Gastrocnemius medialis (tissue), 4 donors: Measurements from ENCODE around the gene IL31. TPM values are rescaled to one million over a fixed set of nuclear protein-coding genes. Genes with fewer than 3 reads are reported as not detected.

ENCODE experiments used
- ATAC-seq, 2 donors: fragments of 150-250 bp; one replicate each; pipeline ENCODE4 v1.9.1; 2016
- DNase-seq, 2 donors: peaks; one replicate each; pipeline ENCODE4 v3.0.0-alpha.2; 2019
- H3K27ac ChIP-seq, 4 donors: fragments of 200-600 bp; sonication (generic); 1 replicate in 1 of 4; 2 replicates in 3 of 4; pipeline ENCODE4 v1.5.1; 2016 to 2018; ENCODE audit warnings: mild to moderate bottlenecking in 2 of 4, moderate library complexity in 1 of 4
- H3K27me3 ChIP-seq, 3 donors: fragments of 200-600 bp; sonication (generic) in 2 of 3; 1 replicate in 1 of 3; 2 replicates in 2 of 3; pipeline versions ENCODE4 v1.5.1 to v1.6.0; 2016 to 2019; ENCODE audit warnings: mild to moderate bottlenecking in 1 of 3, moderate library complexity in 1 of 3
- H3K36me3 ChIP-seq, 2 donors: fragments of 200-600 bp; sonication (generic) in 1 of 2; one replicate each; pipeline ENCODE4 v1.5.1; 2017 to 2018
- H3K4me1 ChIP-seq, 2 donors: fragments of 200-600 bp; sonication (generic) in 1 of 2; one replicate each; pipeline ENCODE4 v1.5.1; 2016 to 2017; ENCODE audit warnings: mild to moderate bottlenecking in 2 of 2
- H3K4me3 ChIP-seq, 4 donors: fragments of 200-600 bp; sonication (generic) in 3 of 4; 1 replicate in 1 of 4; 2 replicates in 3 of 4; pipeline ENCODE4 v1.5.1; 2016 to 2019; ENCODE audit warnings: mild to moderate bottlenecking in 2 of 4
- H3K9me3 ChIP-seq, 3 donors: fragments of 200-600 bp; sonication (generic) in 2 of 3; 1 replicate in 1 of 3; 2 replicates in 2 of 3; pipeline ENCODE4 v1.5.1; 2016 to 2019
- POLR2A ChIP-seq, 2 donors: fragments of 450-650 bp; IDR thresholded peaks; one replicate each; pipeline ENCODE4 v1.6.1; 2017; ENCODE audit warnings: antibody characterized with exemption in 2 of 2, mild to moderate bottlenecking in 2 of 2, moderate library complexity in 2 of 2
- in situ Hi-C, 4 donors: fragments of 200-750 bp; cut with MboI; loops; one replicate each; pipeline versions ENCODE4 v1.15.0 to v1.8.0; 2017; ENCODE audit warnings: low sequenced_read_pairs in 4 of 4
- intact Hi-C: fragments of 100-400 bp; cut with DNase I; formaldehyde crosslinking; loops from one replicate; pipeline ENCODE4 v1.15.1; 2023; ENCODE audit warnings: low total_unique reads
- total RNA-seq, 4 donors: library from RNA; depleted of rRNA; stranded (reverse); fragments of >200 nt; gene quantifications; one replicate each; pipeline versions ENCODE4 v1.1.0 to v1.2.3, GENCODE V29; 2016
- TF ChIP-seq, protein P1 (sequence below), 5 experiments: fragments of 450-650 bp in 3 of 5; fragments of 200-600 bp in 2 of 5; sonication (generic) in 2 of 5; IDR thresholded peaks in 4 of 5; conservative IDR thresholded peaks in 1 of 5; 1 replicate in 4 of 5; 2 replicates in 1 of 5; pipeline ENCODE4 v1.5.1; 2016 to 2019; ENCODE audit warnings: antibody characterized with exemption in 5 of 5, mild to moderate bottlenecking in 3 of 5, moderate library complexity in 3 of 5

Gene IL31
- total RNA-seq, 4 donors from 2014 or later: not detected

- Histone ChIP-seq H3K27ac (peak overlapping the region; percentile 81 to 93 (median 90)), H3K9me3 (no peaks in the 10 kb centered on the region), H3K4me1 (peaks cover 32 to 39% of the 10 kb centered on the region in 2 donors), H3K4me3 (no peak overlapping the region), H3K36me3 (peaks cover 0 to 74% of the 10 kb centered on the region in 2 donors), H3K27me3 (no peaks in the 10 kb centered on the region)
- DNase-seq (peak; percentile 93 to 96), ATAC-seq (peak; percentile 84 to 91)
- intact Hi-C loops (loop anchor here (5.0 kb wide), 1 partner anchor 40 kb away; the partner anchor contains the start of gene LRRC43), in situ Hi-C loops (no loop called here)
- TF ChIP-seq, protein P1, sequence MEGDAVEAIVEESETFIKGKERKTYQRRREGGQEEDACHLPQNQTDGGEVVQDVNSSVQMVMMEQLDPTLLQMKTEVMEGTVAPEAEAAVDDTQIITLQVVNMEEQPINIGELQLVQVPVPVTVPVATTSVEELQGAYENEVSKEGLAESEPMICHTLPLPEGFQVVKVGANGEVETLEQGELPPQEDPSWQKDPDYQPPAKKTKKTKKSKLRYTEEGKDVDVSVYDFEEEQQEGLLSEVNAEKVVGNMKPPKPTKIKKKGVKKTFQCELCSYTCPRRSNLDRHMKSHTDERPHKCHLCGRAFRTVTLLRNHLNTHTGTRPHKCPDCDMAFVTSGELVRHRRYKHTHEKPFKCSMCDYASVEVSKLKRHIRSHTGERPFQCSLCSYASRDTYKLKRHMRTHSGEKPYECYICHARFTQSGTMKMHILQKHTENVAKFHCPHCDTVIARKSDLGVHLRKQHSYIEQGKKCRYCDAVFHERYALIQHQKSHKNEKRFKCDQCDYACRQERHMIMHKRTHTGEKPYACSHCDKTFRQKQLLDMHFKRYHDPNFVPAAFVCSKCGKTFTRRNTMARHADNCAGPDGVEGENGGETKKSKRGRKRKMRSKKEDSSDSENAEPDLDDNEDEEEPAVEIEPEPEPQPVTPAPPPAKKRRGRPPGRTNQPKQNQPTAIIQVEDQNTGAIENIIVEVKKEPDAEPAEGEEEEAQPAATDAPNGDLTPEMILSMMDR (IDR thresholded peaks at IDR 0.05 in 4 of 5, conservative IDR thresholded peaks at IDR 0.05 in 1 of 5): no peak
- TF ChIP-seq POLR2A (IDR thresholded peaks at IDR 0.05): no peak
These were observed 31.9 kb downstream of the IL31 start for GRCh38 chr12:122141911-122142725.

DNA sequence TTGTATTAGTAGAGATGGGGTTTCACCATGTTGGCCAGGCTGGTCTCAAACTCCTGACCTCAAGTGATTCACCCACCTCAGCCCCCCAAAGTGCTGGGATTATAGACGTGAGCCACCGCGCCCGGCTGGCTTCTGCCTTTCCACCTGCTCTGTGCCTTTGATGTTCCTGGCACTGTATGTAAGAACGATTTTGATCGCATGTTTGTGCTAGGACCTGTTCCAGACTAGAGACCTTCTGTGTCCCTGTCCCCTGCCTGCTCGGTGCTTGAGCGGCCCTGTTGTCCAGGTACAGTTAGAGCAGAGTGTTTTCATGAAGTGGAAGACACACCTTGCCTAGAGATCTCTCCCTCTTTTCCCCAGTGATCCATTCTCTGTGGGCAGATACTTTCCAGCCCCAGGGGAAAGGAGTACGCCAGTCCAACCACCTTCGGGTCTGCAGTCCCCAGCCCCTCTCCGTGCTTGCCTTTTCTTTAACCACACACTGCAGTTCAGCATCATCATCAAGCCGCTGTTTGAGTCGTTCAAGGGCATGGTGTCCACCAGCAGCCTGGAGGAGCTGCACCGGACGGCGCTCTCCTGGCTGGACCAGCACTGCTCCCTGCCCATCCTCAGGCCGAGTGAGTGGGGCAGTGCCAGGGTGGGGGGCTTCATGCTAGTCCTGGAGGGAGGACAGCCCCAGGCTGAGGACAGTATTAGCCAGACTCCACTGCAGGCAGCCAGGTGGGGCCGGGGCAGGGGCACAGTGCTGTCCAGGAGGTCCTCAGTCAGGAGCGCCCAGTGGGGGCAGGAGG, 33.4 kb downstream of the IL31 start:
- peaks cover 0 to 86% of the 10 kb centered on the region in 2 donors for H3K36me3 ChIP-seq
- intact Hi-C loops: loop anchor here (5.0 kb wide), 1 partner anchor 42 kb away; the partner anchor contains the start of gene LRRC43

DNA sequence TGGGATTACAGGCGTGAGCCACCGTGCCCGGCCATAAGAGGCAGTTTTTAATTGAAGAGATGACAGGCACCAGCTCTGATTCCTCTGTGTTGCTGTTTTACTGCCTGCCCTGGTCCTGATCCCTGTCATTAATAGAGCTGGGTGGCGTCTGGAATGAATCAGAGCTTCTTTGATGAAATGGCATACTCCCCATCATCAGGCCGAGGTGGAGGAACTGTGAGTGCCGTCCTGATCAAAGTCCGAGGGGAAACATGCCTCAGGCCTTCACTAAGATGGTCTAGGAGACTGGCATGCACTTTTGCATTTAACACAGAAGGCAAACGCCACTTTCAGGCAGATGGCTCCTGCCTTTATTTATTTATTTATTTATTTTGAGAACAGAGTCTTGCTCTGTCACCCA, 34.1 kb downstream of the IL31 start:
- intact Hi-C loops (loop anchor here (5.0 kb wide), 1 partner anchor 42 kb away; the partner anchor contains the start of gene LRRC43), in situ Hi-C loops (loop anchor here in 1 of 4 donors (10.0 kb wide), 1 partner anchor 55 kb away; no protein-coding TSS in a partner anchor)
- no peak for TF ChIP-seq POLR2A (IDR thresholded peaks at IDR 0.05)
- TF ChIP-seq, protein P1 (IDR thresholded peaks at IDR 0.05 in 4 of 5, conservative IDR thresholded peaks at IDR 0.05 in 1 of 5): no peak
- H3K4me1 ChIP-seq: peaks cover 32 to 39% of the 10 kb centered on the region in 2 donors
- no peak for DNase-seq
- H3K36me3 ChIP-seq: peaks cover 0 to 89% of the 10 kb centered on the region in 2 donors
- no peaks in the 10 kb centered on the region for H3K27me3 ChIP-seq
- H3K4me3 ChIP-seq: no peak overlapping the region
- ATAC-seq: no peak
- no peaks in the 10 kb centered on the region for H3K9me3 ChIP-seq
- H3K27ac ChIP-seq: peak overlapping the region; percentile 25 to 93 (median 90)

More for the DNA sequence above, 33.4 kb downstream of the IL31 start:
- Histone ChIP-seq H3K4me1 (peaks cover 32 to 39% of the 10 kb centered on the region in 2 donors), H3K27ac (peak overlapping the region; percentile 81 to 93 (median 90)), H3K4me3 (no peak overlapping the region), H3K9me3 (no peaks in the 10 kb centered on the region), H3K27me3 (no peaks in the 10 kb centered on the region)
- DNase-seq (peak; percentile 64 to 70), ATAC-seq (peak; percentile 32 to 75)
- no peak for TF ChIP-seq POLR2A (IDR thresholded peaks at IDR 0.05)
- TF ChIP-seq, protein P1 (IDR thresholded peaks at IDR 0.05 in 4 of 5, conservative IDR thresholded peaks at IDR 0.05 in 1 of 5): no peak
- in situ Hi-C loops: no loop called here

DNA sequence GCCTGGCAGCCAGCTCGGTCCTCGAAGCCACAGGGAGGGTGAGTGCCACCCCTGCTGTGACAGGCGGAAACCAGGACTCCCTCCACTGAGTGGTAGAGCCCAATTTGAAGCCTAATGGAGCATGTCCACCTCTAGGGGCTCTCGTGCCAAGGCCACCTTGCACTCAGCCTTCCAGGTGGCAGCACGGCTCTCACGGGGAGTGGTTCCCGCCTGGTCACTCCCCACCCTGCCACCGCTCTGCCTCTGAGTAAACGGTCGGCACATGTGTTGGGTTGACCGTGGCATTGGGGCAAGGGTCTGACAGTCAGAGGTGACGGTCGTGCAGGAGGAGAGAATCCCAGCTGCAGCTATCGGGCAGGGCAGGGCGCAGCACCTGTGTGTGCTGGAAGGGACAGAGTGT, 34.8 kb downstream of the IL31 start:
- ATAC-seq: no peak
- no peak for TF ChIP-seq POLR2A (IDR thresholded peaks at IDR 0.05)
- TF ChIP-seq, protein P1 (IDR thresholded peaks at IDR 0.05 in 4 of 5, conservative IDR thresholded peaks at IDR 0.05 in 1 of 5): no peak
- intact Hi-C loops: no loop called here
- no peak for DNase-seq
- Histone ChIP-seq H3K4me3 (no peak overlapping the region), H3K4me1 (peaks cover 32 to 39% of the 10 kb centered on the region in 2 donors), H3K36me3 (peaks cover 0 to 88% of the 10 kb centered on the region in 2 donors), H3K27ac (peak overlapping the region in 3 of 4 donors; percentile 88 to 93 (median 91)), H3K27me3 (no peaks in the 10 kb centered on the region), H3K9me3 (no peaks in the 10 kb centered on the region)
- in situ Hi-C loops: loop anchor here in 1 of 4 donors (10.0 kb wide), 1 partner anchor 56 kb away; no protein-coding TSS in a partner anchor
